ENCODE measurements around the gene NRG3.

Gene NRG3

GRCh38 chr10:82190432-82191260 is 315.7 kb downstream of the NRG3 start:
- peak; percentile 6 for DNase-seq (ENCODE audit: low read depth)

GRCh38 chr10:82191653-82192052 is 316.7 kb downstream of the NRG3 start:
- DNase-seq (ENCODE audit: low read depth), result no peak
- TF ChIP-seq, protein P1, sequence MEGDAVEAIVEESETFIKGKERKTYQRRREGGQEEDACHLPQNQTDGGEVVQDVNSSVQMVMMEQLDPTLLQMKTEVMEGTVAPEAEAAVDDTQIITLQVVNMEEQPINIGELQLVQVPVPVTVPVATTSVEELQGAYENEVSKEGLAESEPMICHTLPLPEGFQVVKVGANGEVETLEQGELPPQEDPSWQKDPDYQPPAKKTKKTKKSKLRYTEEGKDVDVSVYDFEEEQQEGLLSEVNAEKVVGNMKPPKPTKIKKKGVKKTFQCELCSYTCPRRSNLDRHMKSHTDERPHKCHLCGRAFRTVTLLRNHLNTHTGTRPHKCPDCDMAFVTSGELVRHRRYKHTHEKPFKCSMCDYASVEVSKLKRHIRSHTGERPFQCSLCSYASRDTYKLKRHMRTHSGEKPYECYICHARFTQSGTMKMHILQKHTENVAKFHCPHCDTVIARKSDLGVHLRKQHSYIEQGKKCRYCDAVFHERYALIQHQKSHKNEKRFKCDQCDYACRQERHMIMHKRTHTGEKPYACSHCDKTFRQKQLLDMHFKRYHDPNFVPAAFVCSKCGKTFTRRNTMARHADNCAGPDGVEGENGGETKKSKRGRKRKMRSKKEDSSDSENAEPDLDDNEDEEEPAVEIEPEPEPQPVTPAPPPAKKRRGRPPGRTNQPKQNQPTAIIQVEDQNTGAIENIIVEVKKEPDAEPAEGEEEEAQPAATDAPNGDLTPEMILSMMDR (conservative IDR thresholded peaks at IDR 0.05; ENCODE audit: low read depth, low read length), result no peak
- no peak overlapping the region for H3K4me3 ChIP-seq (ENCODE audit: low read depth, low read length)

More at GRCh38 chr10:82190432-82191260, 315.7 kb downstream of the NRG3 start:
- H3K4me3 ChIP-seq (ENCODE audit: low read depth, low read length), result no peak overlapping the region
- TF ChIP-seq, protein P1 (conservative IDR thresholded peaks at IDR 0.05; ENCODE audit: low read depth, low read length), result no peak

DNA sequence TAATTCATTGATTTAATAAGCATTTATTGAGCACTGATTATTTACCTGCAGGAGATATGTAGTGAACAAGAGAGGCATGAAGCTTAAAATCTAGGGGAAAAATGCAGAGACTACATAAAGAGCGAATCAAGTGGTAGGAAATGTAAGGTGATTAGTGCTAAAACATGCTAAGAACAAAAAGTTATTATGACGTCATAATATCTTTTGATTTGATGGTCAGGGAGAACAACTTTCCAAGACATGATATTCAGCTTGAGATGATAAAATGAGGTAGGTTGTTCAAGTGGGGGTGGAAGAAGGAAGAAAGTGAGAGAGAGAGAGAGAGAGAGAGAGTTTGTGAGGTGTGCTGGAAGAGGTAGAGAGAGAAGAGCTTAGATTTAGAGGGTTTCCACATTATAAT is 317.7 kb downstream of the NRG3 start:
- no peak for DNase-seq (ENCODE audit: low read depth)
- no peak overlapping the region for H3K4me3 ChIP-seq (ENCODE audit: low read depth, low read length)
- TF ChIP-seq, protein P1 (conservative IDR thresholded peaks at IDR 0.05; ENCODE audit: low read depth, low read length), result no peak

GRCh38 chr10:82194419-82194818 is 319.4 kb downstream of the NRG3 start:
- no peak overlapping the region for H3K4me3 ChIP-seq (ENCODE audit: low read depth, low read length)
- TF ChIP-seq, protein P1 (conservative IDR thresholded peaks at IDR 0.05; ENCODE audit: low read depth, low read length), result no peak
- no peak for DNase-seq (ENCODE audit: low read depth)

- DNase-seq (ENCODE audit: low read depth), result peak; percentile 18
- TF ChIP-seq, protein P1 (conservative IDR thresholded peaks at IDR 0.05; ENCODE audit: low read depth, low read length), result no peak
- no peak overlapping the region for H3K4me3 ChIP-seq (ENCODE audit: low read depth, low read length)
Measured at GRCh38 chr10:82206831-82207230, 331.8 kb downstream of the NRG3 start.

- no peak for DNase-seq (ENCODE audit: low read depth)
- no peak overlapping the region for H3K4me3 ChIP-seq (ENCODE audit: low read depth, low read length)
- TF ChIP-seq, protein P1 (conservative IDR thresholded peaks at IDR 0.05; ENCODE audit: low read depth, low read length), result no peak
Measured at GRCh38 chr10:82208726-82209125, 333.7 kb downstream of the NRG3 start.

- no peak overlapping the region for H3K4me3 ChIP-seq (ENCODE audit: low read depth, low read length)
- no peak for DNase-seq (ENCODE audit: low read depth)
- TF ChIP-seq, protein P1 (conservative IDR thresholded peaks at IDR 0.05; ENCODE audit: low read depth, low read length), result no peak
Measured at GRCh38 chr10:82210331-82210730, 335.3 kb downstream of the NRG3 start.

Measured in choroid plexus epithelial cell (primary cell).